ENCODE results near the gene LRRC10B.

Gene LRRC10B

DNA sequence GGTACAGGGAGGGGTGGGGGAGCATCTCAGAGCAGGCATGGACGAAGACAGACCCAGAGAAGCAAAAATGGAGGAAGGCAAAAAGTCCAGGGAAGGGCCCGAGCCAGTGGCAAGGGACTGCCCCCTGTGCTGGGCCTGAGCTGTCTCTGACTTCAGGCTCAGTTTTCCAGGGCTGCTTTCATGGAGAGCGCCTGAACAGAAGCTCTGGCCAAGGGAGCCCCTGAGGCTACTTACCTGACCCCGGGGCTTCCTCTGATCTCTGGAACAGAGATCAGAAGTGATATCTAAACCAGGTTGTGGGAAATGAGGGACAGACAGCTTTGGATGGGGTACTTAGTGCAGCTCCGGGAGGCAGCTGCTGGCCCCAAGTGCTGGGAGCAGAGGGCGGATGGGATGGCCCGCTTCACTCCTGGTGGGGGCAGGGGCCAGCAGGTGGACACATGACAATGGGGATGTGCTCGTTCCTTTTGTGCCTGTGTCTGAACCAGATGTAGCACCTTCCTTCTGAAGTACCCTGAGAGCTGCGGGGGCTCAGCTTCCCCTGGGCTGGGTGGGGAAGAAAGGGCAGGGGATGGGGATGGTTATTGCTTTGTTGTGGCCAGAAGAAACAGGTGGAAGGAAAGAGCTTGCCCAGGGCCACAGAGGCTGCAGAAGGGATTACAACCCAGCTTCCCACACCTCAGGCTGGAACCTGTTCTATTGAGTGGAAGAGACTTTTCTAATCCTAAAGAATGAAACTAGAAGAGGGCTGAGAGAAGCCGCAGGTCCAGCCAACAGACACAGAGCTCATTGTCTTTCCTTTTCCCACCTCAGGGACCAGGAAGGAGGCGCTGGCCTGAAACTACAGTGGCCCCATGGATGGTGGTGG lies 5.7 kb downstream of the LRRC10B start:
- TF ChIP-seq CTCF (IDR thresholded peaks at IDR 0.05; ENCODE audit: control insufficient read depth, insufficient read depth, low read depth, low read length, missing control alignments), result no peak
- no peak for DNase-seq (ENCODE audit: low read depth)
- no peak overlapping the region for H3K4me3 ChIP-seq (ENCODE audit: control insufficient read depth, low read depth, low read length)

DNA sequence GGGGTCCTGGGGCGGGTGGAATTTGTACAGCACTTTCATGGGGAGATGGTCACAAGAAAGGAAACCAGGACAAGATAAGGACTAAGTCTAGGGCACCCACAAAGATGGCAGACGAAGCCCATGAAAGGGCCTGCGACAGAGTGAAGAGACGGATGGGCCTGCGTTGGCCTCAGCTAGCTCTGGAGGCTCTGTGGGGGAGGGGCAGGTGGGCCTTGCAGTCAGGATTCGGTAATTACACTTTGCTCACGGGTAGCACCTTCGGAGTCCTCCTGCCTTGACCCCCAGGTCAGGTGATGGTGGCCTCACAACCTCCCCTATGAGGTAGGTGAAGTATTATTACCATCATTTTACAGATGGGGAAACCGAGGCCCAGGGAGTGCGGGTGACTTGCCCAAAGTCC lies 7.1 kb downstream of the LRRC10B start:
- no peak overlapping the region for H3K4me3 ChIP-seq (ENCODE audit: control insufficient read depth, low read depth, low read length)
- TF ChIP-seq CTCF (IDR thresholded peaks at IDR 0.05; ENCODE audit: control insufficient read depth, insufficient read depth, low read depth, low read length, missing control alignments), result no peak
- DNase-seq (ENCODE audit: low read depth), result no peak

DNA sequence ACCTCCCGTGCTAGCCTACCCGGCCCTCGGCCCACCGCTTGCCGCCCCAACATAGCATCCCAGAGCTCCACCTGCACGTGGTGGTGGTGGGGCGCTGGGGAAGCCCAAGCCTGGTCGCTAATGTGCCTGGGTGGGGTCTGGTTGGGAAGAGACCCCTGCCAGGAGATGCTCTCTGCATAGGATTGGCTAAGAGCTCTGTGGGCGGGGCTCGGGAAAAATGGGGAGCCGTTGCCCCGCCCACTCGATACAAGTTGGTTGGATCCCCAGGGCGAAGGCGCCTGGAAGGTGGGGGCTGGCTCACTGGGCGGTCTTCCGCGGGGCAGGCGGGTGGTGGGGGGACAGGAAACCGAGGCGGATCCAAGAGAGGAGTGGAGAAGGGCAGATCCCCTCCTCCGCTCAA lies 7.6 kb downstream of the LRRC10B start:
- H3K4me3 ChIP-seq (ENCODE audit: control insufficient read depth, low read depth, low read length), result no peak overlapping the region
- no peak for DNase-seq (ENCODE audit: low read depth)
- TF ChIP-seq CTCF (IDR thresholded peaks at IDR 0.05; ENCODE audit: control insufficient read depth, insufficient read depth, low read depth, low read length, missing control alignments), result no peak

DNA sequence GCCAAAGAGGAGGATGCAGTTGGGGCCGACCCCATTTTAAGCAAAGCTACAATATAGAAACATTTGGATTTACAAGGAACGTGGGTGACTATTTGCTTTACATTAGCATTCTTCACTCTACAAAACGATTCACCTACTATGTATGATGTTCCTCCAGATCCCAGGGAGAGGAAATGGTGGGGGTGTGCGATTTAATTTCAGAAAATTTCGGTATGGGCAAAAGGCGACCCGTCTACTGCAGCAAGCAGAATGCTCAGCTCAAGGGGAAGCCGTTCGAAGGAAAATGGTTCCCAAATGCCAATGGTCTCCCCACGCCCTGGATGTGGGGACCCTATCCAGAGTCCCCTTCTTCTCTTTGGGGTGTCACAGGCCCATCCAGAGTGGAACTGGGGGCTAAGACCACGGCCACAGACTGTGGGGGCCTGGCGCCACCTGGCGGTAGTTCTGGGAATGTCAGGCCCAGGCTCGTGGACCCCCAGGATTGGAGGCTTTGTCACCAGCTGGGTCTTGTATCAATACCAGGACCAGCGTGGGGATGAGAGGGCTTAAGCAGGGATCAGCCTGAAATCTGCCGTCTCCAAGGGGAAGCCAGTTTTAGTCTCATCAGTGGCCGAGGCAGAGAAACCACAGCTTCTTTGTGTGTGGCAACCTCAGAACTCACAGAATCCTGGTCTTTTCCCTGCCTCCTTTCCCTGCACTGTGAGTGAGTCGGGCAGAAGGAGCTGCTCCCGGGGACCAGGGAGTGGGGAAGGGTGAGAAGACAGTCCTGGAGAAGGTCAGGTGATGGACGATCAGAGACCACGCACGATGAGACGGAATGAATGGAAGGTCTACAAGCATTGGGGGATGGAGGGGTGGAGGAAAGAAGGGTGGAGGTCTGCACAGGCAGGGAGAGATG lies 8.4 kb downstream of the LRRC10B start:
- TF ChIP-seq CTCF (IDR thresholded peaks at IDR 0.05; ENCODE audit: control insufficient read depth, insufficient read depth, low read depth, low read length, missing control alignments), result peak; percentile 99
- no peak for DNase-seq (ENCODE audit: low read depth)
- no peak overlapping the region for H3K4me3 ChIP-seq (ENCODE audit: control insufficient read depth, low read depth, low read length)

DNA sequence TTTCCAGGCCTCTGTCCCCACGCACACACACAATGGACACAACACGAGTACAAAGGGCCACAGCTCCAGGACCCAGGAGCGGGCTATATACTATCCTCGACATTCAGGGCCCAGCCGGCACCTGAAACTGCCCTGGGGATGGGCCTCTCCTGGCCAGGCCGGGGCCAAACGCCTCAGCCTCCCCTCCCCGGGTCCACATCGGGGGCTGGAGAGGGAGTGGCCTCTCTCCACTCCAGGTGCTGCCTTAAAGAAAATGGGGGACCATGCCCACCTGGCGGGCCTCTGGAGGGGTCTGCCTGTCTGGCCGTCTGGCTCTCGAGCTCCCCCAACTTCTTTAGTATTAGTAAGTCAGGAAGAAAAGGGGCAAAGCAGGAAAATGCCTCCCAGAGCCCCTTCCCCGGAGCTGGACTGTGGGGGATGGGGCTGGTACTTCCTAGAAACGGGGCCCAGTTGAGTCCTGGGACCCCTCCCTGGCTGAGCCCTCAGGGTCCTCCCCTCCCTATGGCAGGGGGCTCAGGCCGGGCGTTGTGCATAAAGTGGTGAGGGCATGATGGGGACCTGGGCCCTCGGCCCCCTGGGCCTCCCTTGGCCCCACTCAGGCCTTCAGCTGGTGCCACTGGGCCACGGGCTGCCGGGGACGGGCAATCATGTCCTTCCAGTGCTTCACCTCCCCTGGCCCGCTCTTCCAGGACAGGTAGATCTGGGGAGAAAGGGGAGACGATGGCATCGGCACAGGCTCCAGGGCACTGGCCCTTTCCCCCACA lies 9.7 kb downstream of the LRRC10B start:
- no peak for TF ChIP-seq CTCF (IDR thresholded peaks at IDR 0.05; ENCODE audit: control insufficient read depth, insufficient read depth, low read depth, low read length, missing control alignments)
- DNase-seq (ENCODE audit: low read depth), result no peak
- H3K4me3 ChIP-seq (ENCODE audit: control insufficient read depth, low read depth, low read length), result no peak overlapping the region

DNA sequence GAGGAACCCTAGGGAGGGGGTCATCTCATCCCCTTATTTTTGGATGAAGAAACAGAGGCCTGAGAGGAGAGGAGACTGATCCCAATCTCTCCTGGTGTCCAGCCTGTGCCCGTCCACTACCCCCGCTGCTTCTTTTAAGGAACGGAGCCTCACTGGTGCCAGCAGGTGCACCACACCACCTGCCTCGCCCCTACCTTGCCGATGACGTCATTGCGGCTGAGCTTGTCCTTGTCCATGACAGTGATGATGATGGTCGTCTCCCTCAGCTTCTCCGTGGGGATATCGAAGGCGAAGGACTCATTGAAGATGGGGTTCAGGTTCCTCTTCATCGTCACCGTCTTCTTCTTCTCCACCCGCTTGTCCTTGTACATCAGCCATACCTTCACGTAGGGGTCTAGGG lies 14.3 kb downstream of the LRRC10B start:
- no peak for TF ChIP-seq CTCF (IDR thresholded peaks at IDR 0.05; ENCODE audit: control insufficient read depth, insufficient read depth, low read depth, low read length, missing control alignments)
- DNase-seq (ENCODE audit: low read depth), result no peak
- no peak overlapping the region for H3K4me3 ChIP-seq (ENCODE audit: control insufficient read depth, low read depth, low read length)

Data from AG09309 (cell line).